ENCODE data around the gene KIAA1586.

- TF ChIP-seq REST (IDR thresholded peaks at IDR 0.05; ENCODE audit: insufficient read depth in 1 of 2, low read depth in 2 of 2, low read length in 1 of 2) (no peak), CTCF (IDR thresholded peaks at IDR 0.05) (no peak), POLR2AphosphoS5 (IDR thresholded peaks at IDR 0.05; ENCODE audit: low read depth, low read length) (no peak)
These were observed 22.2 kb upstream of the KIAA1586 start for GRCh38 chr6:57024321-57024720.

Measured in Panc1 (cell line).